GM10248 (cell line): Measurements from ENCODE around the gene CC2D2B.

ENCODE experiments used
- CTCF ChIA-PET: fragments of 300-600 bp; sonication (Branson Sonifier 250); formaldehyde crosslinking; extraction: SDS; loops from one replicate; lab custom pipeline; 2021; ENCODE audit warnings: antibody characterized with exemption; lab: Yijun Ruan, JAX
- POLR2A ChIA-PET: fragments of 350-650 bp; sonication (Branson Sonifier 250); formaldehyde crosslinking; extraction: SDS; loops from one replicate; lab custom pipeline; 2020; ENCODE audit warnings: antibody characterized with exemption; lab: Yijun Ruan, JAX
- DNase-seq: peaks from one replicate; pipeline ENCODE4 v3.0.0; 2012; ENCODE audit errors: extremely low spot score
- CTCF ChIP-seq: IDR thresholded peaks from 2 replicates; pipeline ENCODE4 v1.5.1; 2012; ENCODE audit warnings: mild to moderate bottlenecking, low read depth; ENCODE audit errors: extremely low read depth, missing control alignments, control extremely low read depth

The CC2D2B gene

GRCh38 chr10:96072674-96073073 is 164.9 kb downstream of the CC2D2B start:
- DNase-seq = no peak
- ChIA-PET CTCF (interaction anchor here (1.2 kb wide), 1 partner anchor 56 kb away, joined by 3 read pairs; no protein-coding TSS in a partner anchor), POLR2A (no interaction called here)
- no peak for TF ChIP-seq CTCF

GRCh38 chr10:96073722-96074121 is 165.9 kb downstream of the CC2D2B start:
- no peak for DNase-seq
- POLR2A ChIA-PET = no interaction called here
- TF ChIP-seq CTCF = no peak
- CTCF ChIA-PET = no interaction called here

GRCh38 chr10:96074776-96075175 is 167.0 kb downstream of the CC2D2B start:
- DNase-seq = no peak
- CTCF ChIA-PET = interaction anchor here (0.8 to 2.3 kb wide), 5 partner anchors 9 to 22 kb away, joined by 3 to 6 read pairs (median 4); no protein-coding TSS in a partner anchor
- POLR2A ChIA-PET = no interaction called here
- TF ChIP-seq CTCF = no peak

GRCh38 chr10:96075977-96076376 is 168.2 kb downstream of the CC2D2B start:
- DNase-seq = no peak
- POLR2A ChIA-PET = no interaction called here
- CTCF ChIA-PET = interaction anchor here (0.8 to 2.3 kb wide), 9 partner anchors 9 to 154 kb away, joined by 3 to 7 read pairs (median 4); no protein-coding TSS in a partner anchor
- no peak for TF ChIP-seq CTCF

GRCh38 chr10:96077156-96077555 is 169.4 kb downstream of the CC2D2B start:
- ChIA-PET CTCF (interaction anchor here (1.3 to 1.9 kb wide), 2 partner anchors 45 to 60 kb away, joined by 4 to 7 read pairs; no protein-coding TSS in a partner anchor), POLR2A (no interaction called here)
- TF ChIP-seq CTCF = no peak
- no peak for DNase-seq

GRCh38 chr10:96082153-96082552 is 174.4 kb downstream of the CC2D2B start:
- no peak for TF ChIP-seq CTCF
- DNase-seq = no peak
- POLR2A ChIA-PET = no interaction called here
- CTCF ChIA-PET = interaction anchor here (1.6 kb wide), 1 partner anchor 56 kb away, joined by 3 read pairs; no protein-coding TSS in a partner anchor
